Measurements from ENCODE around the gene PSME3IP1.

The PSME3IP1 gene

DNA sequence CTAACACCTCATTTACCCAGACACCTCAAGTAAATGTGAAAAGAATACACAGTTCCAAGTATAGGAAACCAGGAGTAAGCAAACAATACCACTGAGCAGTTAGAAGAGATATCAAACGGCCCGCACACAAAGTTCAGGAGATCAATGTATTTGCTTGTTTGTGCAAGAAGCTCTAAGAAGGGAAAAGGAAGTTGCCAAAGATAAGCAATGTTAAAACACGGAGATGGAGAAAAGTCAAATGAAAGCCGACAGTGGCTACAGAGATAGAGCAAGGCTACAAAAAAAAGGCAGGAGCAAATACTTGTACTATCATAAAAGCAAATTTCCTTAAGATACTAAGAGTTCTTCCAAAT, 29.5 kb downstream of the PSME3IP1 start:
- TF ChIP-seq, protein P1, sequence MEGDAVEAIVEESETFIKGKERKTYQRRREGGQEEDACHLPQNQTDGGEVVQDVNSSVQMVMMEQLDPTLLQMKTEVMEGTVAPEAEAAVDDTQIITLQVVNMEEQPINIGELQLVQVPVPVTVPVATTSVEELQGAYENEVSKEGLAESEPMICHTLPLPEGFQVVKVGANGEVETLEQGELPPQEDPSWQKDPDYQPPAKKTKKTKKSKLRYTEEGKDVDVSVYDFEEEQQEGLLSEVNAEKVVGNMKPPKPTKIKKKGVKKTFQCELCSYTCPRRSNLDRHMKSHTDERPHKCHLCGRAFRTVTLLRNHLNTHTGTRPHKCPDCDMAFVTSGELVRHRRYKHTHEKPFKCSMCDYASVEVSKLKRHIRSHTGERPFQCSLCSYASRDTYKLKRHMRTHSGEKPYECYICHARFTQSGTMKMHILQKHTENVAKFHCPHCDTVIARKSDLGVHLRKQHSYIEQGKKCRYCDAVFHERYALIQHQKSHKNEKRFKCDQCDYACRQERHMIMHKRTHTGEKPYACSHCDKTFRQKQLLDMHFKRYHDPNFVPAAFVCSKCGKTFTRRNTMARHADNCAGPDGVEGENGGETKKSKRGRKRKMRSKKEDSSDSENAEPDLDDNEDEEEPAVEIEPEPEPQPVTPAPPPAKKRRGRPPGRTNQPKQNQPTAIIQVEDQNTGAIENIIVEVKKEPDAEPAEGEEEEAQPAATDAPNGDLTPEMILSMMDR (IDR thresholded peaks at IDR 0.05) = no peak
- no peak for DNase-seq (ENCODE audit: low spot score)
- no peak overlapping the region for H3K27ac ChIP-seq
- H3K4me3 ChIP-seq = no peak overlapping the region

DNA sequence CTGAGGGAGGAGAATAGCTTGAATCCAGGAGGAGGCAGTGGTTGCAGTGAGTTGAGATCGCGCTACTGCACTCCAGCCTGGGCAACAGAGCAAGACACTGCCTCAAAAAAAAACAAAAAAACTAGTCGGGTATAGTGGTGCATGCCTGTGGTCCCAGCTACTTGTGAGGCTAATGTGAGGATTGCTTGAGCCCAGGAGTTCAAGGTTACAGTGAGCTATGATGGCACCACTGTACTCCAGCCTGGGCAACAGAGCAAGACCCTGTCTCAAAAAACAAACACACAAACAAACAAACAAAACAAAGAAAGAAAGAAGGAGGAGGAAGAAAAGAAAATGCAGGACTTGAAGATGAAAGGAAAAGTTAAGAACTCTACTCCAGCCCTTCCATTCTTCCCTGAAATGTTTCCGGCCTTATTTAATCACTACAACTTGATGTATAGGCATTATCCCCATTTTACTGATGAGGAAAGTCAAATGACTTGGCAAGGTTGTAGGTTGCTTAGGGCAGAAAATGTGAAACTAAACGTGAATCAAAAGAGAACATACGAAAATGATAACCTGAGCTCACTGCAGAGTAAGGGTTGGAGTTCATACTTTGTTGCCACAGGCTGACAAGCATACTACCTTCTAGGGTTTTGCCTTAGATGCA, 30.0 kb downstream of the PSME3IP1 start:
- TF ChIP-seq, protein P1 (IDR thresholded peaks at IDR 0.05) = no peak
- Histone ChIP-seq H3K27ac (no peak overlapping the region), H3K4me3 (no peak overlapping the region)
- no peak for DNase-seq (ENCODE audit: low spot score)

DNA sequence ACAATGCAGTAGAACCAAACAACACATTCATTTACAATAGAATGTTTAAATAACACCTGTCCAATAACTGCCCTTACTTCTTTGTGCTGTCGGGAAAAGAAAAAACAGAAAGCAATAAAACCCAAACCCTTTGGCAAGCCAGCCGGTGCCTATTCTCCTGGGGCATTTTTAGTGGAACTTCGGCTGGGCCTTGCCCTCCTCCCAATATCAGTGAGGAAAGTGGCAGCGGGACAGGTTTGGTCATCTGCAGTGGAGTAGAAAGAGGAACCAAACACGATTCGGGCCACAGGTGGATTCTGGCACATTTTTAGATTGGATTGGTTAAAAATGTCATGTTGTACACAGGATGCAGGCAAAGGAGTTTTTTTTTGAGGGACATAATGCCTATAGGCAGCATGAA, 32.0 kb downstream of the PSME3IP1 start:
- Histone ChIP-seq H3K27ac (no peak overlapping the region), H3K4me3 (no peak overlapping the region)
- TF ChIP-seq, protein P1 (IDR thresholded peaks at IDR 0.05) = no peak
- no peak for DNase-seq (ENCODE audit: low spot score)

DNA sequence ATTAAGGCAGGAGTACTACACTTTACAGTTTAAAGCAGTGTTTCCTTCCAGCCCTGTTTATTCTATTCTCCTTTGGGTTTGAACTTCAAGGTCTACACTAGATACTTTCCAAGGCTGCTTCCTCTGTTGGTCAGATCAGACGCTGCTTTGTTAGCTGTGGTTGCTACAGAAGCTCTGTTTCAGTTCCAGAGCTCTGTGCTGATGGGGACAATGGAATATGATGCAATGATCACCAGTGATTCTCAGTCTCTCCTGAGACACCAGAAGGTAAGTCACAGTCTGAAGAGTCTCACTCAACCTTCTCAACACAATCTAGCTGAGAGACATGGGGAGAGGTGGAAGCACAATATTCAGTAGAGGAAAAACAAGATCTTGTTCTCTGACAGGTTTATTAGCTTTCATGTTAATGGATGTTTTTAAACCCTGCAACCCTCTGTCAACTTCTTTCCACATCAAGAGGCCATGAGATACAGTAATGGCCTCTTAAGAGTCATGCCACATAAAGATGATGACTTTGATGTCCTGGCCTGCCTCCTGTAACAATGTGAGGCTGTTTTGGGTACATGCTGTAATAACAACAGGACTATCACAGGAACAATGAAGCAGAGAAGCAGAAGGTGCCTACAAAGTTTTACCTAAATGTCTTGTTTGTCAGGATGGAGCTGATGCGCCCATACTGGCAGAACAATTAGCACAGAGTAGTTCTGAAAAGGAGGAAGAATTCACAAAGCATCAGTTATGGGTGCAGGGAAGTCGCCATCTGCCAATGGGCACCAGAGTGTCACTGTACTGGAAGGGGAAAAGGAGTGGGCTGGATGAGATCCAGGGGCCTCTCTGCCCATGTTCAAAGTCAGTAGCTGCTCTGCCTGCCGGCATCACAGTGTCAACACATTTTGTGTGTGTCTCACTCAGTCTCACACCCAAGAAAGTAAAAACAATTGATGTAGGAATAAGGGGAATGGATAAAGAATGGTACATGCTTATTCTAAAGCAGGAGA, 33.4 kb downstream of the PSME3IP1 start:
- DNase-seq (ENCODE audit: low spot score) = no peak
- TF ChIP-seq, protein P1 (IDR thresholded peaks at IDR 0.05) = no peak
- H3K27ac ChIP-seq = no peak overlapping the region
- no peak overlapping the region for H3K4me3 ChIP-seq

DNA sequence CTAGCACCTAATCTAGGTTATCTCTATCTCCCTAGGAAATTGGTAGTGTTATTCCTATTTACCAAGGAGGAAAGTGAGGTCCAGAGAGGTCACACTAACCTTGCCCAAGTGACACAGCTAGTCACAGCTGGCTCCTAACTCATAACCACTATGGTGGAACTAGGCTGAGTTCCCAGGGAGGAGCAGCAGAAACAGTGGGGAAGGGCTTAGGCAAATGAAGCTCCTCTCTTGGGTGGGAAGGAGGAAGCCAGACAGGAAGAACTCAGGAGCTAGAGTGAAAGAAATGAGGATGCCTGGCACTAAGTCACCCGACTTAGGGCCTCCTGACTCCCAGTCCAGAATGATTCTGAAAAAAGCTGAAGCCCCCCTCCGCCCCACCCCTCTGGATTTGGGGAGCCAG, 34.5 kb downstream of the PSME3IP1 start:
- no peak for DNase-seq (ENCODE audit: low spot score)
- TF ChIP-seq, protein P1 (IDR thresholded peaks at IDR 0.05) = no peak
- no peak overlapping the region for H3K27ac ChIP-seq
- no peak overlapping the region for H3K4me3 ChIP-seq

DNA sequence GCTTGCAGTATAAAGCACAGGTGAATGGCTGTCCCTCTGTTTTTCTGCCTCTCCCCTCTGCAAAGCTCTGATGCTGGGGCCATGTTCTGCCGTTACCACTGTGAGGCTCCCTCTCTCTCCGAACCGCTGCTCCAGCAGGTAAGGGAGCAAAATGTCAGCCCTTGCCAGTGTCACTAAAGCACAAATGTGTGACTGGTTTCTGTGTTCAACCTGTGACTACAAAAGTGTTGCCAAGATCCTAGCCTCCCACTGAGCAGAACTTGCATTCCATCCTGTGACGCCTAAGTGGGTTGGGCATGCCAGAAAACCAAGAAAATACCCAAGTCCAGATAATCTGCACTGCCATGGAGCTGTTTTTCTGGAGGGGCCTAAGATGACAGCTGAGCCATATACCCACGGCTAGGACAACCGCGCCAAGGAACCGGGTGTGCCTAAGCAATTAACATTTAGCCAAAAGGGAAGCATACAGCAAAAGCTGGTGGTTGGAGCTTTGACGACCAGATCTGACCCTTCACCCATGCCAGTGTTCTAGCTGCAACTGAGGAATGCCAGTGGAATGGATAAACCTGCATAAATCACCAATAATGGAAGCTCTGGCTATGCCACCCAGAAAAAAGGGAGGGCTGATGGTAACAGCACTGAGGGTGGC, 35.0 kb downstream of the PSME3IP1 start:
- Histone ChIP-seq H3K27ac (no peak overlapping the region), H3K4me3 (no peak overlapping the region)
- TF ChIP-seq, protein P1 (IDR thresholded peaks at IDR 0.05) = no peak
- no peak for DNase-seq (ENCODE audit: low spot score)

Data from coronary artery (tissue), 2 donors.